ENCODE data around the gene ATM. TPM values are rescaled to one million over a fixed set of nuclear protein-coding genes. Genes with fewer than 3 reads are reported as not detected.

The ATM gene
- total RNA-seq, 2 donors from 2014 or later, result 60.9 to 63.0 TPM

DNA sequence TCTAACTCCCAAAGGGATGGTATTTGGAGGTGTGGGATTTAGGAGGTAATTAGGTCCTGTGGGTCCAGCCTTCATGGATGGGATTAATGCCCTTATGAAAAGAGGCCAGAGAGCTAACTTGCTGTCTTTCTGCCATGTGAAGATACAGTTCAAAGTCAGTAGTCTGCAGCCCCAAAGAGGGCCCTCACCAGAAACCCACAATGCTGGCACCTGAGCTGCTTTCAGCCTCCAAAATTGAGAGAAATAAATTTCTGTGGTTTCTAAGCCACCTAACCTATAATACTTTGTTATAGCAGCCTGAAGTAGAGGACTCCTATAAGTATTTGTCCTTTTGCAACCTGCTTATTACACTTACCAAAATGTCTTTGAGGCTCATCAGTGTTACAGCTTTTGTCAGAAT lies 16.2 kb downstream of the ATM start:
- H3K9me3 ChIP-seq (ENCODE audit: control insufficient read depth, low read length), result no peaks in the 10 kb centered on the region
- H3K36me3 Mint-ChIP-seq (ENCODE audit: low read depth), result peaks cover 39% of the 10 kb centered on the region
- peaks cover 37% of the 10 kb centered on the region for H3K36me3 ChIP-seq (ENCODE audit: control insufficient read depth, insufficient read depth, low read length)
- no peak overlapping the region for H3K27ac ChIP-seq (ENCODE audit: low read depth, low read length)
- H3K27ac Mint-ChIP-seq, result no peak overlapping the region
- H3K27me3 Mint-ChIP-seq (ENCODE audit: insufficient read depth), result no peaks in the 10 kb centered on the region
- H3K9ac ChIP-seq (ENCODE audit: extremely low read depth, low read length, poor library complexity, severe bottlenecking), result no peak overlapping the region
- H3K4me3 ChIP-seq (ENCODE audit: low read length), result no peak overlapping the region
- H3K9me3 Mint-ChIP-seq, result no peaks in the 10 kb centered on the region
- no peak for DNase-seq
- no peak overlapping the region for H3K4me3 Mint-ChIP-seq
- no peaks in the 10 kb centered on the region for H3K4me1 Mint-ChIP-seq
- no peaks in the 10 kb centered on the region for H3K4me1 ChIP-seq (ENCODE audit: control insufficient read depth, insufficient read depth, low read length)
- H3K27me3 ChIP-seq (ENCODE audit: control insufficient read depth, insufficient read depth, low read length, poor library complexity, severe bottlenecking), result no peaks in the 10 kb centered on the region
- TF ChIP-seq, protein P1, sequence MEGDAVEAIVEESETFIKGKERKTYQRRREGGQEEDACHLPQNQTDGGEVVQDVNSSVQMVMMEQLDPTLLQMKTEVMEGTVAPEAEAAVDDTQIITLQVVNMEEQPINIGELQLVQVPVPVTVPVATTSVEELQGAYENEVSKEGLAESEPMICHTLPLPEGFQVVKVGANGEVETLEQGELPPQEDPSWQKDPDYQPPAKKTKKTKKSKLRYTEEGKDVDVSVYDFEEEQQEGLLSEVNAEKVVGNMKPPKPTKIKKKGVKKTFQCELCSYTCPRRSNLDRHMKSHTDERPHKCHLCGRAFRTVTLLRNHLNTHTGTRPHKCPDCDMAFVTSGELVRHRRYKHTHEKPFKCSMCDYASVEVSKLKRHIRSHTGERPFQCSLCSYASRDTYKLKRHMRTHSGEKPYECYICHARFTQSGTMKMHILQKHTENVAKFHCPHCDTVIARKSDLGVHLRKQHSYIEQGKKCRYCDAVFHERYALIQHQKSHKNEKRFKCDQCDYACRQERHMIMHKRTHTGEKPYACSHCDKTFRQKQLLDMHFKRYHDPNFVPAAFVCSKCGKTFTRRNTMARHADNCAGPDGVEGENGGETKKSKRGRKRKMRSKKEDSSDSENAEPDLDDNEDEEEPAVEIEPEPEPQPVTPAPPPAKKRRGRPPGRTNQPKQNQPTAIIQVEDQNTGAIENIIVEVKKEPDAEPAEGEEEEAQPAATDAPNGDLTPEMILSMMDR (conservative IDR thresholded peaks at IDR 0.05), result no peak

DNA sequence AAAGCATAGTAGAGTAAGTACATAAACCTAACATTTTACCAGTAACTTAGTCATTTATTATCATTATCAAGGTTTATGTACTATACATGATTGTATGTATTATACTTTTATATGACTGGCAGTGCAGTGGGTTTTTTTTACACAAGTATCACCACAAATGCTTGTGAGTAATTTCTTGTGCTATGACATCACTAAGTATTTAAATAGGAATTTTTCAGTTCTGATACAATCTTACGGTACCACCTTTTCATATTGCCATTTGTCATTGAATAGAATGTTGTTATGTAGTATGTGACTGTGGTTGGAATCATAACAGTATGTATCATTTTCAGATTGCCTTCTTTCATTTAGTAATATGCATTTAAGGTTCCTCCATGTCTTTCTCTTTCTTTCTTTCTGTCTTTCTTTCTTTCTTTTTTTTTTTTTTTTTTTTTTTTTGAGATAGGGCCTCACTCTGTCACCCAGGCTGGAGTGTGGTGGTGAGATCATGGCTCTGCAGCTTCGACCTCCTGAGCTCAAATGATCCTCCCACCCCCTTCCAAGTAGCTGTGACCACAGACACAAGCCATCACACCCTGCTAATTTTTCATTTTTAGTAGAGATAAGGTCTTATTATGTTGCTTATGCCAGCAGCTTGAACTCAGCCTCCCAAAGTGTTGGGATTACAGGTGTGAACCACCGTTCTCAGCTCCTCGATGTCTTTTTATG lies 18.6 kb downstream of the ATM start:
- WGBS, 2 experiments (ENCODE audit: insufficient coverage in 1 of 2, insufficient read length in 1 of 2), result 100% methylated on average over 2 to 3 of the region's 4 CpGs

DNA sequence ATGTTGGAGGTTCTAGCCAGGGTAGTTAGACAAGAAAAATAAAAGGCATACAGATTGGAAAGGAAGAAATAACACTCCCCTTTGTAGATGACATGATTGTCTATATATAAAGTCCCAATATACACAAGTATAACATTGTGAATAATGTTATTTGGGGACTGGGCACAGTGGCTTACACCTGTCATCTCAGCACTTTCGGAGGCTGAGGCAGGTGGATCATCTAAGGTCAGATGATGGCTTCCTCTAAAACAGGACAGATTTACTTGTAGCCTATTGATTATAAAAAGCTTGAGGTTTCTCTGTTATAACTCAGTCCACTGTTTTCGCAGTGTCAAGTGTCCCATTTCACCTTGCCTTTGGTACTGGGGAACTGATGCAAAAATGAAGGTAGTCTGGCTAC lies 19.6 kb downstream of the ATM start:
- H3K4me1 Mint-ChIP-seq, result no peaks in the 10 kb centered on the region
- no peaks in the 10 kb centered on the region for H3K4me1 ChIP-seq (ENCODE audit: control insufficient read depth, insufficient read depth, low read length)
- H3K36me3 ChIP-seq (ENCODE audit: control insufficient read depth, insufficient read depth, low read length), result peaks cover 30% of the 10 kb centered on the region
- DNase-seq, result no peak
- H3K9ac ChIP-seq (ENCODE audit: extremely low read depth, low read length, poor library complexity, severe bottlenecking), result no peak overlapping the region
- no peak overlapping the region for H3K27ac Mint-ChIP-seq
- no peak overlapping the region for H3K4me3 Mint-ChIP-seq
- no peak overlapping the region for H3K4me3 ChIP-seq (ENCODE audit: low read length)
- H3K27me3 Mint-ChIP-seq (ENCODE audit: insufficient read depth), result no peaks in the 10 kb centered on the region
- TF ChIP-seq, protein P1 (conservative IDR thresholded peaks at IDR 0.05), result no peak
- H3K27me3 ChIP-seq (ENCODE audit: control insufficient read depth, insufficient read depth, low read length, poor library complexity, severe bottlenecking), result no peaks in the 10 kb centered on the region
- no peaks in the 10 kb centered on the region for H3K9me3 Mint-ChIP-seq
- 88% methylated on average over 2 of the region's 2 CpGs; no CpG with 5 or more reads in 1 of the 2 experiments for WGBS, 2 experiments (ENCODE audit: insufficient coverage in 1 of 2, insufficient read length in 1 of 2)
- H3K36me3 Mint-ChIP-seq (ENCODE audit: low read depth), result peaks cover 32% of the 10 kb centered on the region
- H3K9me3 ChIP-seq (ENCODE audit: control insufficient read depth, low read length), result no peaks in the 10 kb centered on the region
- no peak overlapping the region for H3K27ac ChIP-seq (ENCODE audit: low read depth, low read length)

More for the DNA sequence above, 18.6 kb downstream of the ATM start:
- Mint-ChIP-seq H3K4me3 (no peak overlapping the region), H3K27ac (no peak overlapping the region), H3K36me3 (ENCODE audit: low read depth) (peaks cover 35% of the 10 kb centered on the region), H3K4me1 (no peaks in the 10 kb centered on the region), H3K9me3 (no peaks in the 10 kb centered on the region), H3K27me3 (ENCODE audit: insufficient read depth) (no peaks in the 10 kb centered on the region)
- TF ChIP-seq, protein P1 (conservative IDR thresholded peaks at IDR 0.05), result no peak
- no peak overlapping the region for H3K27ac ChIP-seq (ENCODE audit: low read depth, low read length)
- H3K4me3 ChIP-seq (ENCODE audit: low read length), result no peak overlapping the region
- no peak for DNase-seq
- no peaks in the 10 kb centered on the region for H3K27me3 ChIP-seq (ENCODE audit: control insufficient read depth, insufficient read depth, low read length, poor library complexity, severe bottlenecking)
- no peaks in the 10 kb centered on the region for H3K4me1 ChIP-seq (ENCODE audit: control insufficient read depth, insufficient read depth, low read length)
- no peak overlapping the region for H3K9ac ChIP-seq (ENCODE audit: extremely low read depth, low read length, poor library complexity, severe bottlenecking)
- H3K9me3 ChIP-seq (ENCODE audit: control insufficient read depth, low read length), result no peaks in the 10 kb centered on the region
- peaks cover 30% of the 10 kb centered on the region for H3K36me3 ChIP-seq (ENCODE audit: control insufficient read depth, insufficient read depth, low read length)
